Bronchial epithelial cell (primary cell): ENCODE results near the gene SYNPO. TPM values are rescaled to one million over a fixed set of nuclear protein-coding genes. Genes with fewer than 3 reads are reported as not detected.

Experiments
- DNase-seq: peaks from one replicate; pipeline ENCODE4 v3.0.0-alpha.2; 2010; ENCODE audit warnings: low read depth
- FAIRE-seq: peaks from 2 replicates; lab custom pipeline; 2011; peaks lifted over from hg19 to GRCh38; lab: Jason Lieb, UNC
- H3K27me3 ChIP-seq: 2 replicates; pipeline ENCODE4 v1.5.1; 2011; ENCODE audit warnings: low read length; ENCODE audit not compliant: control insufficient read depth, insufficient read depth
- H3K36me3 ChIP-seq: 2 replicates; pipeline ENCODE4 v1.5.1; 2011; ENCODE audit warnings: low read length; ENCODE audit not compliant: control insufficient read depth, insufficient read depth
- H3K4me3 ChIP-seq: 2 replicates; pipeline ENCODE4 v1.5.1; 2011; ENCODE audit warnings: mild to moderate bottlenecking, low read depth, low read length, control low read depth
- CTCF ChIP-seq: IDR thresholded peaks from 2 replicates; pipeline ENCODE4 v1.5.1; 2011; ENCODE audit warnings: mild to moderate bottlenecking, moderate library complexity, low read length, control low read depth, inconsistent platforms; ENCODE audit not compliant: insufficient read depth, severe bottlenecking
- total RNA-seq: library from RNA; depleted of rRNA; stranded (reverse); fragments of >200 nt; gene quantifications from 2 replicates; pipeline ENCODE4 v1.2.1, GENCODE V29; 2014

The SYNPO gene
- total RNA-seq, 1 donor from 2014 or later = 1.3 TPM

- Histone ChIP-seq H3K36me3 (no peaks in the 10 kb centered on the region), H3K27me3 (no peaks in the 10 kb centered on the region), H3K4me3 (no peak overlapping the region)
- DNase-seq (no peak), FAIRE-seq (no peak)
- no peak for TF ChIP-seq CTCF
Measured at GRCh38 chr5:150604894-150605440, 35.5 kb upstream of the SYNPO start.

- no peak for TF ChIP-seq CTCF
- H3K4me3 ChIP-seq = no peak overlapping the region
- peak; percentile 87 for FAIRE-seq
- H3K36me3 ChIP-seq = no peaks in the 10 kb centered on the region
- H3K27me3 ChIP-seq = no peaks in the 10 kb centered on the region
- no peak for DNase-seq
Measured at GRCh38 chr5:150605546-150605945, 34.9 kb upstream of the SYNPO start.

GRCh38 chr5:150606476-150606875, 34.0 kb upstream of the SYNPO start:
- Histone ChIP-seq H3K4me3 (no peak overlapping the region), H3K27me3 (no peaks in the 10 kb centered on the region), H3K36me3 (no peaks in the 10 kb centered on the region)
- DNase-seq (no peak), FAIRE-seq (no peak)
- no peak for TF ChIP-seq CTCF

- H3K4me3 ChIP-seq = no peak overlapping the region
- no peaks in the 10 kb centered on the region for H3K36me3 ChIP-seq
- no peak for FAIRE-seq
- DNase-seq = no peak
- no peak for TF ChIP-seq CTCF
- no peaks in the 10 kb centered on the region for H3K27me3 ChIP-seq
Measured at GRCh38 chr5:150607105-150607504, 33.4 kb upstream of the SYNPO start.

GRCh38 chr5:150607991-150608390, 32.5 kb upstream of the SYNPO start:
- no peak for DNase-seq
- Histone ChIP-seq H3K36me3 (no peaks in the 10 kb centered on the region), H3K4me3 (no peak overlapping the region), H3K27me3 (no peaks in the 10 kb centered on the region)
- FAIRE-seq = no peak
- no peak for TF ChIP-seq CTCF

GRCh38 chr5:150608991-150609390, 31.5 kb upstream of the SYNPO start:
- no peak for FAIRE-seq
- no peak for TF ChIP-seq CTCF

More at GRCh38 chr5:150608991-150609390, 31.5 kb upstream of the SYNPO start:
- no peak overlapping the region for H3K4me3 ChIP-seq
- no peaks in the 10 kb centered on the region for H3K36me3 ChIP-seq
- H3K27me3 ChIP-seq = no peaks in the 10 kb centered on the region
- DNase-seq = no peak
